ENCODE results near the gene PCSK6.

PCSK6 gene

GRCh38 chr15:101498717-101499480 is 9.4 kb upstream of the PCSK6 start:
- DNase-seq, result no peak

GRCh38 chr15:101498076-101498716 is 8.7 kb upstream of the PCSK6 start:
- DNase-seq, result no peak

- DNase-seq, result no peak
Observed at GRCh38 chr15:101497484-101498034, 8.1 kb upstream of the PCSK6 start.

GRCh38 chr15:101497017-101497416 is 7.5 kb upstream of the PCSK6 start:
- DNase-seq, result no peak

- DNase-seq, result no peak
Observed at GRCh38 chr15:101496198-101496986, 6.9 kb upstream of the PCSK6 start.

GRCh38 chr15:101495334-101496197 is 6.1 kb upstream of the PCSK6 start:
- no peak for DNase-seq

GRCh38 chr15:101494251-101494796 is 4.8 kb upstream of the PCSK6 start:
- DNase-seq, result no peak

- DNase-seq, result no peak
Observed at GRCh38 chr15:101492766-101493692, 3.5 kb upstream of the PCSK6 start.

GRCh38 chr15:101491734-101492640 is 2.5 kb upstream of the PCSK6 start:
- DNase-seq, result no peak

GRCh38 chr15:101490922-101491733 is 1.6 kb upstream of the PCSK6 start:
- DNase-seq, result no peak

- no peak for DNase-seq
Observed at GRCh38 chr15:101490408-101490891, 943 bp upstream of the PCSK6 start.

GRCh38 chr15:101489237-101489598 is 289 bp downstream of the PCSK6 start:
- no peak for DNase-seq

GRCh38 chr15:101488300-101489164 is 975 bp downstream of the PCSK6 start:
- DNase-seq, result no peak

GRCh38 chr15:101486696-101487459 is 2.6 kb downstream of the PCSK6 start:
- DNase-seq, result no peak

GRCh38 chr15:101483462-101483861 is 6.0 kb downstream of the PCSK6 start:
- DNase-seq, result no peak

GRCh38 chr15:101482526-101483371 is 6.8 kb downstream of the PCSK6 start:
- no peak for DNase-seq

Measured in NCI-H510A (cell line).